HepG2 (cell line): ENCODE data around the gene NCBP3. TPM values are rescaled to one million over a fixed set of nuclear protein-coding genes. Genes with fewer than 3 reads are reported as not detected.

Experiments used
- ATAC-seq: fragments of 200-7000 bp; cut with Tn5 transposase; 3 replicates; pipeline ENCODE4 v1.9.1; 2020; ENCODE audit warnings: mild to moderate bottlenecking, moderate library complexity
- BruUV-seq: library from RNA; stranded (reverse); fragments of 400-500 nt; replicated peaks from 2 replicates; lab custom pipeline; 2021; lab: Mats Ljungman, UMichigan
- CTCF ChIA-PET: fragments of 300-600 bp; formaldehyde crosslinking; extraction: SDS; loops from one replicate; lab custom pipeline; 2021; ENCODE audit warnings: low total read pairs, inconsistent platforms, low intra/inter-chr PET ratio; lab: Yijun Ruan, JAX
- POLR2A ChIA-PET: fragments of 350-600 bp; sonication (Branson Sonifier 250); formaldehyde crosslinking; loops from one replicate; lab custom pipeline; 2020; ENCODE audit warnings: antibody characterized with exemption, inconsistent platforms; lab: Yijun Ruan, JAX
- DNase-seq: peaks from one replicate; pipeline ENCODE4 v3.0.0-alpha.2; 2015; ENCODE audit warnings: low spot score
- FAIRE-seq: peaks from 3 replicates; lab custom pipeline; 2011; peaks lifted over from hg19 to GRCh38; lab: Jason Lieb, UNC
- H2AFZ ChIP-seq: one replicate; pipeline ENCODE4 v1.6.1; 2011; ENCODE audit warnings: low read length, inconsistent platforms
- H3K27ac ChIP-seq: fragments of 300-600 bp; 3 replicates; pipeline ENCODE4 v1.8.0; 2011; ENCODE audit warnings: mixed run types, mild to moderate bottlenecking, mixed read lengths, low read length, inconsistent platforms; ENCODE audit not compliant: insufficient read depth; ENCODE audit errors: extremely low read length
- H3K27me3 ChIP-seq, 2 experiments: fragments of 200-600 bp in 1 of 2; 2 replicates in 1 of 2; 3 replicates in 1 of 2; pipeline versions ENCODE4 v1.6.0 to v1.8.0; 2011; ENCODE audit warnings: low read length in 2 of 2, mild to moderate bottlenecking in 2 of 2, moderate library complexity in 2 of 2, inconsistent platforms in 1 of 2; ENCODE audit not compliant: insufficient read depth in 2 of 2, control insufficient read depth in 1 of 2
- H3K36me3 ChIP-seq, 2 experiments: fragments of 200-600 bp in 1 of 2; replicated peaks in 1 of 2; 2 replicates in 1 of 2; 3 replicates in 1 of 2; pipeline versions ENCODE4 v1.5.1 to v1.8.0; 2011; ENCODE audit warnings: low read length in 2 of 2, inconsistent platforms in 1 of 2; ENCODE audit not compliant: insufficient read depth in 2 of 2, control insufficient read depth in 1 of 2
- H3K4me1 ChIP-seq: 2 replicates; pipeline ENCODE4 v1.5.1; 2012; ENCODE audit warnings: low read length, inconsistent platforms; ENCODE audit not compliant: insufficient read depth
- H3K4me2 ChIP-seq: 2 replicates; pipeline ENCODE4 v1.6.0; 2011; ENCODE audit warnings: low read depth, low read length, inconsistent platforms
- H3K4me3 ChIP-seq, 3 experiments: fragments of 200-600 bp in 1 of 3; sonication (generic), shearing (Covaris generic) in 1 of 3; replicated peaks in 1 of 3; 2 replicates each; pipeline ENCODE4 v1.5.1; 2011 to 2016; ENCODE audit warnings: low read length in 3 of 3, inconsistent platforms in 2 of 3, low read depth in 2 of 3, mild to moderate bottlenecking in 2 of 3, control low read depth in 1 of 3, mixed read lengths in 1 of 3; ENCODE audit not compliant: insufficient read depth in 1 of 3
- H3K79me2 ChIP-seq: one replicate; pipeline ENCODE4 v1.6.1; 2011; ENCODE audit warnings: low read length, inconsistent platforms; ENCODE audit not compliant: insufficient read depth
- H3K9ac ChIP-seq: 2 replicates; pipeline ENCODE4 v1.6.0; 2011; ENCODE audit warnings: mild to moderate bottlenecking, low read depth, low read length, inconsistent platforms; ENCODE audit not compliant: insufficient read depth
- H3K9me3 ChIP-seq: 2 replicates; pipeline ENCODE4 v1.5.1; 2012; ENCODE audit warnings: mild to moderate bottlenecking, low read length
- H4K20me1 ChIP-seq: 2 replicates; pipeline ENCODE4 v1.6.0; 2011; ENCODE audit warnings: inconsistent platforms, mild to moderate bottlenecking, low read length, moderate library complexity; ENCODE audit not compliant: insufficient read depth
- FLYWCH1 ChIP-seq: sonication (generic); formaldehyde crosslinking; IDR thresholded peaks from 2 replicates; pipeline ENCODE4 v1.8.1; 2023; ENCODE audit warnings: mild to moderate bottlenecking, missing genetic modification reagents
- HNRNPK ChIP-seq: fragments of 200-400 bp; formaldehyde crosslinking; IDR thresholded peaks from 2 replicates; pipeline ENCODE4 v1.6.1; 2018; ENCODE audit warnings: low read length, low read depth, moderate library complexity, mild to moderate bottlenecking; ENCODE audit not compliant: poor library complexity, severe bottlenecking
- PHF21A ChIP-seq: sonication (generic); formaldehyde crosslinking; IDR thresholded peaks from 2 replicates; pipeline ENCODE4 v1.5.0; 2020; ENCODE audit warnings: mild to moderate bottlenecking, missing genetic modification reagents
- POLR2G ChIP-seq: fragments of 200-400 bp; formaldehyde crosslinking; IDR thresholded peaks from 2 replicates; pipeline ENCODE4 v1.6.1; 2018; ENCODE audit warnings: mild to moderate bottlenecking, low read depth, low read length, moderate library complexity
- ZNF260 ChIP-seq: sonication (generic); formaldehyde crosslinking; IDR thresholded peaks from 2 replicates; pipeline ENCODE4 v1.4.0; 2020; ENCODE audit warnings: missing genetic modification reagents, low read depth, mild to moderate bottlenecking, borderline replicate concordance
- WGBS: methylation state at CpG from one replicate; pipeline ENCODE4 v1.1.6; 2017; ENCODE audit warnings: low lambda C conversion rate; 5-methylcytosine and 5-hydroxymethylcytosine counted together
- in situ Hi-C: cut with HindIII; loops from 2 replicates; pipeline ENCODE4 v1.10.0; 2017; ENCODE audit warnings: low pct_unique_long_range_greater_than_20kb; ENCODE audit not compliant: extremely low pct_ligation_motif_present
- intact Hi-C: fragments of 100-400 bp; cut with micrococcal nuclease; formaldehyde crosslinking; loops from one replicate; pipeline ENCODE4 v1.10.0; 2022; ENCODE audit not compliant: unreplicated experiment
- polyA plus RNA-seq, 8 experiments: library from polyadenylated mRNA; depleted of rRNA in 3 of 8; stranded (reverse) in 7 of 8; unstranded in 1 of 8; fragments of >200 nt; fragmentation: Illumina TruSeq in 4 of 8; extraction: Trizol in 4 of 8; gene quantifications; 2 replicates each; pipeline versions ENCODE4 v1.2.1 to v1.2.3, GENCODE V29; 2011 to 2016; ENCODE audit warnings: low read depth in 4 of 8, missing spikeins in 1 of 8, mixed read lengths in 1 of 8; ENCODE audit not compliant: insufficient read depth in 1 of 8
- total RNA-seq, 5 experiments: library from RNA; depleted of rRNA; stranded (reverse); fragments of >200 nt; fragmentation: Illumina TruSeq; extraction: Trizol; gene quantifications; 2 replicates each; pipeline ENCODE4 v1.2.3, GENCODE V29; 2016; ENCODE audit warnings: low read depth in 1 of 5

Gene NCBP3
- total and polyA plus RNA-seq, 2 of the 13 experiments (the other 11 are each of a cell fraction or from before 2014, with no cell fraction given): 19.5 to 24.8 TPM

DNA sequence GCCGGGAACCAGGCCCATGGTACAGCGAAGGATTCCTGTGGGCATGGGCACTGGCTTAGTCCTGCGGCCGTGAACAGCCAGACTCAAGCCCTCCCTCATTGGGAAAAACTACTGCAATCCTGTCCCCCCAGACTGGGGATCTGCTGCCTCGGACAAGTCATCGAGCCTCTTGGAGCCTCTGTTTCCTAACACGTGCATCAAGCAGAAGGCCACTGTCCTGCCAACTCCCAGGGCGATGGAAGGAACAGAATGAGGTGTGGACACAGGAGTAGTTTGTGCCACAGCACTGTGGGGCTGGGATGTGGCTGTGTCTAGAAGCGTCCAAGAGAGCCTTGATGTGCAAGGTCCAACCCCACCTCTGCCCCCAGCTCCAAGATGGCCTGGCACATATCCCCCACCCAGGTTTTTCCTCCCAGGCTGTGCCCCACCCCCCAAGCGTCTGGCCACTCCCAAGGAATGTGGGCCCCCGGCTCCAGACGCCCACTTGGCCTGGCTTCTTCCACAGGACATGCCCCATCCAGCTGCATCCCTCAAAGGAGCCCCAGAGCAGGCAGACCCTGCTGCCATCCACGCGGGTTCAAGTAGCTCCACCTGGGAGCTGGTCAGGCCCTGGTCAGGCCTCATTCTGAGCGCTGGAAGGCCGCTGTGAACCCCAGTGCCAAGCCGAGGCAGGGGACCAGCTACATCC lies 43.4 kb upstream of the NCBP3 start:
- H3K27ac ChIP-seq: no peak overlapping the region
- no TSS peak for BruUV-seq
- no peaks in the 10 kb centered on the region for H3K36me3 ChIP-seq
- CTCF ChIA-PET: no interaction called here
- no peak for FAIRE-seq
- POLR2A ChIA-PET: no interaction called here
- in situ Hi-C loops (no loop called here), intact Hi-C loops (no loop called here)
- H3K4me1 ChIP-seq: peaks cover 23% of the 10 kb centered on the region
- DNase-seq: no peak
- no peak for ATAC-seq
- no peak overlapping the region for H3K4me3 ChIP-seq
- no peak for TF ChIP-seq FLYWCH1 (CRISPR knock-in tag)
- TF ChIP-seq ZNF260 (CRISPR knock-in tag): no peak
- TF ChIP-seq POLR2G: no peak
- no peaks in the 10 kb centered on the region for H3K27me3 ChIP-seq
- no peak overlapping the region for H3K9ac ChIP-seq
- H3K9me3 ChIP-seq: no peaks in the 10 kb centered on the region
- no peaks in the 10 kb centered on the region for H4K20me1 ChIP-seq
- no peak overlapping the region for H2AFZ ChIP-seq
- WGBS: 85% methylated on average over 4 of the region's 17 CpGs
- no peaks in the 10 kb centered on the region for H3K79me2 ChIP-seq
- H3K4me2 ChIP-seq: no peak overlapping the region

DNA sequence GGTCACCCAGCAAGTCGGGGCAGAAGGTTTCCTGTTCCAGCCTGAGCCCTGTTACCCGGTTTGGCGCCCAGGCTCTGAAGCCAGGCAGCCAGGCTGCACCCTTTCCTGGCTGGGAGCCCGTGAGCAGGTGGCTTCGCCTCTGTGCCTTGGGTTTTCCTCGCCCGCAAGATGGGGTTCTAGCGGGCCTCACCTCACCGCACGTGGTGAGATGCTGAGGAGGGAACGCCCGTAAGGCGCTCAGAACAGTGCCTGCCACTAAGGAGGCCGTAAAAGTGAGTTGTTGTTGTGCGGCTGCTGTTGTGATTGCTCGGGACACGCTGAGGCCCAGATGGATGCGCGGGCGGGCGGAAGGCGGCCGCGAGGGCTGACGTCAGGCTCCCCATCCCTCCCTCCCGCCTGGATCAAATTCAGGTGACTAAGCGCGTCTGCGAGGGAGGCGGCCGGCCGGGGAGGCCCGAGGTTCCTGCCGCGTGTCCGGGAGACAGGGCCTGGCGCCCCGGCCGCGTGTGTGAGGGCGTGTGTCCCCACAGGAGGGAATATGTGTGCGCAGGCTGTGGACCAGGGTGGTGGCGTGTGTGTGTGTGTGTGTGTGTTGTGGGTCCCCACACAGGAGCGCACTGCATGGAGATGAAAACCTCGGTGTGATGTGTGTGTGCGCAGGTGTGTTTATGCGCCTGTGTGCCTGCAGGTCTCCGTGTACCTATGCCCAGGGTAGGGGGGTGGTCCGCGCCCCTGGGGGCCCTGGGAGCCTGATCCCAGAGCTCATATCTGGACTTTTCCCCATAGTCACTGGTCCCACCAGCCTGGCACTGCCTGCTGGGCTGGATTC lies 42.5 kb upstream of the NCBP3 start:
- no peak overlapping the region for H3K27ac ChIP-seq
- intact Hi-C loops: no loop called here
- CTCF ChIA-PET: no interaction called here
- H3K4me3 ChIP-seq: no peak overlapping the region
- no peak overlapping the region for H3K4me2 ChIP-seq
- H2AFZ ChIP-seq: no peak overlapping the region
- peaks cover 14% of the 10 kb centered on the region for H3K4me1 ChIP-seq
- POLR2A ChIA-PET: no interaction called here
- H3K27me3 ChIP-seq: no peaks in the 10 kb centered on the region
- no peak for ATAC-seq
- in situ Hi-C loops: no loop called here
- FAIRE-seq: no peak
- no peaks in the 10 kb centered on the region; a peak in 1 of 5 replicates for H3K36me3 ChIP-seq
- no peaks in the 10 kb centered on the region for H4K20me1 ChIP-seq
- no peaks in the 10 kb centered on the region for H3K79me2 ChIP-seq
- no peak overlapping the region for H3K9ac ChIP-seq
- WGBS: 91% methylated on average over 43 of the region's 50 CpGs
- no peak for TF ChIP-seq PHF21A (CRISPR knock-in tag)
- no peak for TF ChIP-seq HNRNPK
- DNase-seq: no peak
- no peaks in the 10 kb centered on the region for H3K9me3 ChIP-seq
- no TSS peak for BruUV-seq
